NAMALWA (cell line): ENCODE measurements around the gene COA5.

Experiments used
- DNase-seq: peaks from one replicate; pipeline ENCODE4 v3.0.0-alpha.2; 2015; ENCODE audit warnings: low spot score

COA5 gene

GRCh38 chr2:98551316-98551715 is 57.0 kb downstream of the COA5 start:
- DNase-seq: no peak

GRCh38 chr2:98550165-98550564 is 58.1 kb downstream of the COA5 start:
- DNase-seq: no peak
